Heart right ventricle (tissue), 16 donors: ENCODE results near the gene TMIE. TPM values are rescaled to one million over a fixed set of nuclear protein-coding genes. Genes with fewer than 3 reads are reported as not detected.
"Not testable (repeated sequence)": the region's sequence is repeated elsewhere in the genome, so short reads cannot be mapped to it uniquely, and the experiment has no call there.

Experiments
- ATAC-seq, 8 donors: fragments of 200-7000 bp; cut with Tn5 transposase; one replicate each; pipeline ENCODE4 v1.9.1; 2020; ENCODE audit warnings: mild to moderate bottlenecking in 8 of 8, moderate library complexity in 8 of 8, moderate number of reproducible peaks in 1 of 8
- DNase-seq, 2 donors: peaks; one replicate each; pipeline ENCODE4 v3.0.0-alpha.2; 2020
- H3K27ac ChIP-seq, 10 donors: fragments of 200-600 bp; sonication (generic) in 2 of 10; one replicate each; pipeline versions ENCODE4 v1.5.0 to v1.8.0; 2020 to 2022; ENCODE audit warnings: mild to moderate bottlenecking in 3 of 10
- H3K27me3 ChIP-seq, 7 donors: fragments of 200-600 bp; one replicate each; pipeline ENCODE4 v1.8.0; 2021 to 2022; ENCODE audit warnings: mild to moderate bottlenecking in 2 of 7
- H3K36me3 ChIP-seq, 9 donors: fragments of 200-600 bp; sonication (generic) in 1 of 9; one replicate each; pipeline versions ENCODE4 v1.5.0 to v1.8.0; 2020 to 2022; ENCODE audit warnings: mild to moderate bottlenecking in 2 of 9
- H3K4me1 ChIP-seq, 9 donors: fragments of 200-600 bp; sonication (generic) in 1 of 9; one replicate each; pipeline versions ENCODE4 v1.5.0 to v1.8.0; 2020 to 2022; ENCODE audit warnings: mild to moderate bottlenecking in 4 of 9
- H3K4me3 ChIP-seq, 10 donors: fragments of 200-600 bp; sonication (generic) in 2 of 10; one replicate each; pipeline versions ENCODE4 v1.5.0 to v1.8.0; 2020 to 2022; ENCODE audit warnings: mild to moderate bottlenecking in 7 of 10, moderate library complexity in 2 of 10
- H3K9me3 ChIP-seq, 11 donors: fragments of 200-600 bp in 10 of 11; sonication (generic) in 2 of 11; one replicate each; pipeline versions ENCODE4 v1.5.0 to v1.8.0; 2013 to 2022; ENCODE audit warnings: mild to moderate bottlenecking in 2 of 11, control low read depth in 1 of 11, moderate library complexity in 1 of 11
- CTCF ChIP-seq, 9 donors: fragments of 200-600 bp; sonication (generic) in 2 of 9; IDR thresholded peaks; one replicate each; pipeline versions ENCODE4 v1.5.0 to v1.8.0; 2021 to 2022; ENCODE audit warnings: antibody characterized with exemption in 9 of 9, mild to moderate bottlenecking in 5 of 9, moderate library complexity in 1 of 9
- WGBS, 2 donors: extraction: QIAGEN DNeasy Blood & Tissue Kit; methylation state at CpG; one replicate each; pipeline ENCODE4 v1.1.7; 2013; ENCODE audit warnings: inconsistent platforms in 1 of 2; 5-methylcytosine and 5-hydroxymethylcytosine counted together
- intact Hi-C, 10 donors: fragments of 100-400 bp; cut with DNase I; formaldehyde crosslinking; loops; one replicate each; pipeline versions ENCODE4 v1.11.1 to v1.14.2; 2022
- polyA plus RNA-seq, 2 donors: library from polyadenylated mRNA; stranded (reverse); fragments of 200-250 nt; gene quantifications; one replicate each; pipeline ENCODE4 v1.2.3, GENCODE V29; 2013
- total RNA-seq, 10 donors: library from RNA; stranded (reverse); fragmentation: NEBNext Ultra II Directional in 3 of 10; extraction: Animal tissue kit (Norgen Biotek cat#: 25700) in 3 of 10; gene quantifications; one replicate each; pipeline versions ENCODE4 v1.2.1 to v1.2.4, GENCODE V29; 2021 to 2023
- donor health status: Arrhythmogenic right ventricular cardiomyopathy.
- donor health status: ischemic (EF 13 %, LVEDD 7.1; RV severe dilation, severe dysfunction).
- donor health status: healthy with polysubstance abuse.
- donor health status: DM: no; HTN: yes; CAD: no.
- donor health status: DM: no; HTN: no; CAD: no.
- donor health status: ischemic (EF 25% LVEDD 6.9; RV normal size, moderate dysfunction).
- donor health status: ischemic (EF 25% LVEDD 5.7; RV mildly dilated, moderate dysfunction).
- donor health status: healthy.
- donor health status: DM: yes; HTN: yes; CAD: no.
- donor health status: Ischemic cardiomyopathy.
- donor health status: ischemic (EF 35%, LVEDD 5.7; RV mildly dilated, moderate dysfunction).
- donor health status: nonischemic (EF 11% LVEDD 7.7; RV severe dilation, severe dysfunction).
- donor health status: DM: yes; HTN: yes; CAD: no.
- donor health status: PGD.
- donor health status: ischemic (EF 29% LVEDD 5.4; RV normal size, mild dysfunction).
- donor health status: nonischemic (EF 23%, LVEDD 6.1; RV moderate dilation, normal function).

TMIE gene
- total and polyA plus RNA-seq, 12 donors, result 0.21 to 1.2 (median 0.48) TPM; not detected in 1

DNA sequence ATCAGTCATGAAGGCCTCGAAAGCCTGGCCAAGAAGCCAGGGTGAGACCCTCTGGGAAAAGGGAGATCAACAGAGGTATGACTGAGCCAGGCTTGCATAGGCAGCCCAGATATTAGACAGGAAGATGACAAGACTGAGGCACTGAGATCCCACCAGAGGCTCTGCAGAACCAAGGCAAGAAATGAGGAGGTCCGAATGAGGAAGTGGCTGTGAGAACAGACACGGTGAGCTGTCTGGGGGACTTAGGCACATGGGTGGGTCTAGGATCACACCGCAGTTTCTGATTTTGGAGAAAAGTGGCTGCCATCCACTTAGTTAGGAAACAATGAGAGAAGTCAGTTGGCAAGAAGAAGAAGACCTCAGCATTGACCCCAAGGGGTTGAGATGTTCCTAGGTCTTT lies 47.9 kb downstream of the TMIE start:
- ATAC-seq (no peak), DNase-seq (no peak)
- peaks cover 0 to 4% (median 0%) of the 10 kb centered on the region in 7 donors for H3K27me3 ChIP-seq
- WGBS, 2 donors, result 91 to 92% methylated on average over 4 of the region's 4 CpGs
- no peaks in the 10 kb centered on the region for H3K9me3 ChIP-seq
- H3K27ac ChIP-seq, result no peak overlapping the region
- no peak overlapping the region for H3K4me3 ChIP-seq
- intact Hi-C loops, result no loop called here
- no peak for TF ChIP-seq CTCF (IDR thresholded peaks at IDR 0.05)
- H3K36me3 ChIP-seq, result no peaks in the 10 kb centered on the region
- H3K4me1 ChIP-seq, result no peaks in the 10 kb centered on the region

DNA sequence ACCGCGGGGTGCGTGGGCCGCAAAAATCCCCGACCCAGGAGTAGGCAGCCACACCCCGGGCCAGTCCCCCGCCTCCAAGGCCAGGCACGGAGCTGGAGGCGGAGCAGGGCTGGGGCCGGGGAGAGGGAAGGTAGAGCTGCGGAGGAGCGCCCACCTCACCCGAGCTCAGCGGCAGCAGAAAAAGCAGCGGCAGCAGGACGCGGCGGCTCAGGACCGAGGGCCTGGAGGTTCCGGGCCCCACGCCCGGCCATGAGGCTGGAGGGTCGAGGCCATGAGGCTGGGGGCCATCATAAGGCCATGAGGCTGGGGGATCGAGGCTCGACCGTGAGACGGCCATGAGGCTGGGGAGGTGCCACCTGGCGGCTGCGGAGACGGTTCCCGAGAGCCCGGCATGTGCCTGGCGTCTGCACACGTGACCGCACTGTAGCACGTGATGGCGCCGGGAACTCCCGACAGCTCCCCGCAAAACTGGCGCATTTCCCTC lies 49.4 kb downstream of the TMIE start:
- TF ChIP-seq CTCF (IDR thresholded peaks at IDR 0.05), result no peak
- Histone ChIP-seq H3K27me3 (peaks cover 0 to 4% (median 0%) of the 10 kb centered on the region in 7 donors), H3K36me3 (no peaks in the 10 kb centered on the region), H3K27ac (no peak overlapping the region), H3K4me1 (no peaks in the 10 kb centered on the region), H3K4me3 (no peak overlapping the region), H3K9me3 (no peaks in the 10 kb centered on the region)
- 83 to 89% methylated on average over 40 to 41 of the region's 41 CpGs for WGBS, 2 donors
- intact Hi-C loops, result no loop called here
- ATAC-seq, result peak in 3 of 8 donors; percentile 14 to 69 (median 51)
- DNase-seq, result no peak

DNA sequence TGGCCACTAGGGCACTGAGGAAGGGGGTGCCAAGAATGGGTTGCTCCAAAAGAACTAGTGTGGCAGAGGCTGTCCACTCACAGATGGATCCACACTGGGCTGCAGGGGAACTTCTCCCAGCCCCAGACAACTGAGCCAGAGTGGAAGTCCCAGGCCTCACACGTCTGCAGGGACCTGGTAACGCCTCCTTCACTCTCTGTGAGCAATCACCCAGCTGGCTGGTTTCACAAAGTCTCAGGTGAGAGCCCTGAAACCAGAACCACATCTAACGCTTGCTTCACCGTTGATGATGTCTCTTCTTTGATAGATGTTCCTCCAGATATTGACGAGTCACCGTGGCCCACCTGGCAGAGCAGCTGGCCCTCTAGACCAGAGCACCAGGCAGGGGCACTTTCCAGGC lies 51.9 kb downstream of the TMIE start:
- not testable (repeated sequence) for H3K27ac ChIP-seq, DNase-seq, H3K27me3 ChIP-seq, H3K36me3 ChIP-seq, ATAC-seq, H3K9me3 ChIP-seq, H3K4me1 ChIP-seq, H3K4me3 ChIP-seq
- WGBS, 2 donors, result 86 to 87% methylated on average over 6 of the region's 6 CpGs
- intact Hi-C loops, result loop anchor here in 1 of 10 donors (2.0 kb wide), 1 partner anchor 58 kb away; no protein-coding TSS in a partner anchor

DNA sequence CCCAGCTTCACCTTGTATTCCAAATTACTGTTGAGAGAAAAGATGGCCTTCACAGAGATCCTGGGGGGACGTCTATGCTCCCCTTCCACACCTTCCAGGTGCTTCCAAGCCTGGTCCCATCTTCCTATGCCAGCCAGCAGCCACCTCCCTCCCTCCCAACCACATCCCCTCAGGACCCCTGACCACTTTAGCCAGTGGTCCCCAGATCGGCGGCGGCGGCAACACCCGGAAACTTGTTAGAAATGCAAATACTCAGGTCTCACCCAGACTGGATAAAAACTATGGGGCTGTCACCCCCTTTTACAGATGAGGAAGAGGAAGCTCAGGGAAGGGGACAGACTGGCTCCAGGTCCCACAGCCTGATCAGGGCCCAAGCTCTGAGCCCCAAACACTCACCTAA lies 54.5 kb downstream of the TMIE start:
- WGBS, 2 donors, result 92 to 95% methylated on average over 5 to 6 of the region's 6 CpGs
- peak in 1 of 8 donors; percentile 39 for ATAC-seq

More for the DNA sequence above, 54.5 kb downstream of the TMIE start:
- no peaks in the 10 kb centered on the region for H3K9me3 ChIP-seq
- no peak for DNase-seq
- no peaks in the 10 kb centered on the region for H3K36me3 ChIP-seq
- TF ChIP-seq CTCF (IDR thresholded peaks at IDR 0.05), result no peak
- H3K4me3 ChIP-seq, result no peak overlapping the region
- intact Hi-C loops, result no loop called here
- peaks cover 0 to 7% (median 0%) of the 10 kb centered on the region in 9 donors for H3K4me1 ChIP-seq
- H3K27ac ChIP-seq, result no peak overlapping the region
- peaks cover 0 to under 1% (median 0%) of the 10 kb centered on the region in 7 donors for H3K27me3 ChIP-seq
